Measurements from ENCODE around the gene ALKBH7. TPM values are rescaled to one million over a fixed set of nuclear protein-coding genes. Genes with fewer than 3 reads are reported as not detected.

Gene ALKBH7
- total RNA-seq, 1 donor from 2014 or later = 68.8 TPM

- H3K36me3 Mint-ChIP-seq (ENCODE audit: low read depth) = peaks cover 7% of the 10 kb centered on the region
- peaks cover 7% of the 10 kb centered on the region for H3K27me3 Mint-ChIP-seq (ENCODE audit: low read depth)
- peaks cover 2% of the 10 kb centered on the region for H3K9me3 Mint-ChIP-seq
- H3K4me3 Mint-ChIP-seq = peak within 1 kb of the TSS; percentile 97
- no peak for DNase-seq (ENCODE audit: low read depth, low spot score)
- no peak for TF ChIP-seq CTCF (conservative IDR thresholded peaks at IDR 0.05)
- peaks cover 34% of the 10 kb centered on the region for H3K4me1 Mint-ChIP-seq
- peak within 1 kb of the TSS; percentile 88 for H3K27ac Mint-ChIP-seq (ENCODE audit: unreplicated experiment)
Observed at GRCh38 chr19:6424195-6424938, 51.8 kb downstream of the ALKBH7 start, which contains the start of gene KHSRP. TSS of gene KHSRP (minus strand) at chr19:6424811. CDS start at chr19:6424701, 110 bp downstream.

Small RNAs within 50 kb of the gene (microRNA-seq; reads per million reads assigned to microRNA genes)
- gene MIR3940 (76.4 reads per million, percentile 57 among the genes with 10 or more reads in this experiment), gene MIR6790 (not detected), gene MIR6885 (7.7 reads per million, percentile 11 among the genes with 10 or more reads in this experiment)

Other genes with a start within 250 kb of the ALKBH7 start
- gene ACSBG2, start 237.1 kb upstream of the ALKBH7 start, total RNA-seq = not detected in 2 replicates
- 86.4 and 96.5 TPM in 2 replicates for gene MLLT1, start 92.8 kb upstream of the ALKBH7 start, total RNA-seq
- not detected in 2 replicates for gene ACER1, start 39.2 kb upstream of the ALKBH7 start, total RNA-seq
- gene CLPP, start 11.3 kb upstream of the ALKBH7 start, total RNA-seq = 86.3 and 93.0 TPM in 2 replicates
- 4.1 and 4.4 TPM in 2 replicates for gene PSPN, start 3.1 kb downstream of the ALKBH7 start, total RNA-seq
- gene GTF2F1, start 20.4 kb downstream of the ALKBH7 start, total RNA-seq = 65.9 and 70.3 TPM in 2 replicates
- 678 and 690 TPM in 2 replicates for gene KHSRP, start 52.0 kb downstream of the ALKBH7 start, total RNA-seq
- 1.2 and 1.6 TPM in 2 replicates for gene SLC25A41, start 61.0 kb downstream of the ALKBH7 start, total RNA-seq
- 72.2 and 73.2 TPM in 2 replicates for gene SLC25A23, start 87.0 kb downstream of the ALKBH7 start, total RNA-seq
- not detected in 2 replicates for gene CRB3, start 91.5 kb downstream of the ALKBH7 start, total RNA-seq
- gene DENND1C, start 109.0 kb downstream of the ALKBH7 start, total RNA-seq = not detected in 2 replicates
- 27.7 and 39.9 TPM in 2 replicates for gene TUBB4A, start 129.5 kb downstream of the ALKBH7 start, total RNA-seq
- 1.3 and 1.4 TPM in 2 replicates for gene TNFSF9, start 158.2 kb downstream of the ALKBH7 start, total RNA-seq
- gene CD70, start 218.4 kb downstream of the ALKBH7 start, total RNA-seq = 0.41 TPM in 1 of 2 replicates, not detected in the other

Data from neural crest cell (in vitro differentiated cells).